ENCODE data around the gene PLEKHA8. TPM values are rescaled to one million over a fixed set of nuclear protein-coding genes. Genes with fewer than 3 reads are reported as not detected.

PLEKHA8 gene
- total and polyA plus RNA-seq, 10 of the 15 experiments (the other 5 are each of a cell fraction or from before 2014, with no cell fraction given): 1.1 to 13.2 (median 5.7) TPM

GRCh38 chr7:30135301-30136116 is 107.3 kb downstream of the PLEKHA8 start:
- BruUV-seq (replicated peaks): no TSS peak
- peak overlapping the region; percentile 100 for H3K4me2 ChIP-seq (ENCODE audit: control insufficient read depth, insufficient read depth)
- intact Hi-C loops (cut with micrococcal nuclease; ENCODE audit: unreplicated experiment) (no loop called here), in situ Hi-C loops (cut with MboI) (no loop called here)
- peak overlapping the region; percentile 73 for H3K4me3 ChIP-seq
- H3K4me1 ChIP-seq (ENCODE audit: control insufficient read depth, insufficient read depth, low read length): peaks cover 4% of the 10 kb centered on the region; the same call in 1 of the 2 replicates
- H3K27ac ChIP-seq (ENCODE audit: control insufficient read depth, insufficient read depth): no peak overlapping the region
- no peak for FAIRE-seq
- WGBS (ENCODE audit: insufficient coverage, insufficient replicate concordance, low lambda C conversion rate, missing lambda C conversion rate): 1% methylated on average over 72 of the region's 93 CpGs
- DNase-seq (ENCODE audit: low read depth, low spot score): no peak
- H3K36me3 ChIP-seq (ENCODE audit: control insufficient read depth in 2 of 2, insufficient read depth in 2 of 2, low read length in 1 of 2): no peaks in the 10 kb centered on the region
- H3K9me3 ChIP-seq (replicated peaks; ENCODE audit: control insufficient read depth, insufficient read depth, low read length): no peaks in the 10 kb centered on the region; the same call in 2 of the 3 replicates
- ChIA-PET POLR2A (interaction anchor here (0.7 kb wide), 1 partner anchor 115 kb away, joined by 3 read pairs; no protein-coding TSS in a partner anchor), RAD21 (ENCODE audit: unreplicated experiment) (interaction anchor here (0.6 to 1.2 kb wide), 2 partner anchors 27 to 252 kb away, joined by 4 read pairs; no protein-coding TSS in a partner anchor), SMC1A (ENCODE audit: uncharacterized antibody, unreplicated experiment) (interaction anchor here (1.2 kb wide), 1 partner anchor 27 kb away, joined by 3 read pairs; no protein-coding TSS in a partner anchor), CTCF (no interaction called here)
- H2AFZ ChIP-seq (ENCODE audit: control insufficient read depth, low read depth, low read length): peak overlapping the region; percentile 89
- H3K79me2 ChIP-seq (ENCODE audit: control insufficient read depth, insufficient read depth, low read length): no peaks in the 10 kb centered on the region
- peak; percentile 68 for ATAC-seq
- TF ChIP-seq HDGF (IDR thresholded peaks at IDR 0.05): 0 out of 2 replicates have a peak, but pooled peaks have one; percentile 41
- TF ChIP-seq MAX (IDR thresholded peaks at IDR 0.05; ENCODE audit: low read depth, low read length): 0 out of 2 replicates have a peak, but pooled peaks have one; percentile 31
- no peak for TF ChIP-seq POLR2A (IDR thresholded peaks at IDR 0.05; ENCODE audit: low read depth, low read length)
- TF ChIP-seq FOXK2 (IDR thresholded peaks at IDR 0.05): no peak
- TF ChIP-seq IKZF1 (conservative IDR thresholded peaks at IDR 0.05): peak; percentile 45
- TF ChIP-seq PBX3 (IDR thresholded peaks at IDR 0.05; ENCODE audit: insufficient replicate concordance, low read depth, low read length): no peak
- no peak for TF ChIP-seq NFYB (IDR thresholded peaks at IDR 0.05; ENCODE audit: insufficient read depth, low read depth, low read length)
- TF ChIP-seq BHLHE40 (IDR thresholded peaks at IDR 0.05; ENCODE audit: borderline replicate concordance in 1 of 2, low read depth in 2 of 2, low read length in 1 of 2): peak; percentile 43 to 83; a peak in 3 of 4 replicates
- TF ChIP-seq PKNOX1 (IDR thresholded peaks at IDR 0.05): no peak
- TF ChIP-seq, protein P1, sequence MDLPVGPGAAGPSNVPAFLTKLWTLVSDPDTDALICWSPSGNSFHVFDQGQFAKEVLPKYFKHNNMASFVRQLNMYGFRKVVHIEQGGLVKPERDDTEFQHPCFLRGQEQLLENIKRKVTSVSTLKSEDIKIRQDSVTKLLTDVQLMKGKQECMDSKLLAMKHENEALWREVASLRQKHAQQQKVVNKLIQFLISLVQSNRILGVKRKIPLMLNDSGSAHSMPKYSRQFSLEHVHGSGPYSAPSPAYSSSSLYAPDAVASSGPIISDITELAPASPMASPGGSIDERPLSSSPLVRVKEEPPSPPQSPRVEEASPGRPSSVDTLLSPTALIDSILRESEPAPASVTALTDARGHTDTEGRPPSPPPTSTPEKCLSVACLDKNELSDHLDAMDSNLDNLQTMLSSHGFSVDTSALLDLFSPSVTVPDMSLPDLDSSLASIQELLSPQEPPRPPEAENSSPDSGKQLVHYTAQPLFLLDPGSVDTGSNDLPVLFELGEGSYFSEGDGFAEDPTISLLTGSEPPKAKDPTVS (IDR thresholded peaks at IDR 0.05; ENCODE audit: low read depth, low read length): no peak
- TF ChIP-seq GATAD2B (conservative IDR thresholded peaks at IDR 0.05; ENCODE audit: low read depth): peak; percentile 9; the same call in 1 of the 2 replicates
- TF ChIP-seq NRF1 (conservative IDR thresholded peaks at IDR 0.05; ENCODE audit: low read depth, low read length): peak; percentile 43
- TF ChIP-seq POU2F2 (IDR thresholded peaks at IDR 0.05; ENCODE audit: borderline replicate concordance, low read depth, low read length): no peak
- peaks cover 0 to 3% of the 10 kb centered on the region in 2 experiments; a peak in 1 of 4 replicates for H3K27me3 ChIP-seq (replicated peaks in 1 of 2; ENCODE audit: control insufficient read depth in 2 of 2, insufficient read depth in 2 of 2, low read length in 1 of 2)
- H4K20me1 ChIP-seq (ENCODE audit: control insufficient read depth, insufficient read depth): no peaks in the 10 kb centered on the region
- H3K9ac ChIP-seq (ENCODE audit: control insufficient read depth, insufficient read depth, low read length): peak overlapping the region; percentile 44
